GM19438 (cell line): ENCODE measurements around the gene RAB35.
"Not testable (repeated sequence)": the region's sequence is repeated elsewhere in the genome, so short reads cannot be mapped to it uniquely, and the experiment has no call there.

Experiments used
- ATAC-seq: cut with Tn5 transposase; IDR thresholded peaks from one replicate; pipeline ENCODE4 v1.9.1; 2021; ENCODE audit warnings: low read depth; ENCODE audit not compliant: unreplicated experiment

The RAB35 gene

DNA sequence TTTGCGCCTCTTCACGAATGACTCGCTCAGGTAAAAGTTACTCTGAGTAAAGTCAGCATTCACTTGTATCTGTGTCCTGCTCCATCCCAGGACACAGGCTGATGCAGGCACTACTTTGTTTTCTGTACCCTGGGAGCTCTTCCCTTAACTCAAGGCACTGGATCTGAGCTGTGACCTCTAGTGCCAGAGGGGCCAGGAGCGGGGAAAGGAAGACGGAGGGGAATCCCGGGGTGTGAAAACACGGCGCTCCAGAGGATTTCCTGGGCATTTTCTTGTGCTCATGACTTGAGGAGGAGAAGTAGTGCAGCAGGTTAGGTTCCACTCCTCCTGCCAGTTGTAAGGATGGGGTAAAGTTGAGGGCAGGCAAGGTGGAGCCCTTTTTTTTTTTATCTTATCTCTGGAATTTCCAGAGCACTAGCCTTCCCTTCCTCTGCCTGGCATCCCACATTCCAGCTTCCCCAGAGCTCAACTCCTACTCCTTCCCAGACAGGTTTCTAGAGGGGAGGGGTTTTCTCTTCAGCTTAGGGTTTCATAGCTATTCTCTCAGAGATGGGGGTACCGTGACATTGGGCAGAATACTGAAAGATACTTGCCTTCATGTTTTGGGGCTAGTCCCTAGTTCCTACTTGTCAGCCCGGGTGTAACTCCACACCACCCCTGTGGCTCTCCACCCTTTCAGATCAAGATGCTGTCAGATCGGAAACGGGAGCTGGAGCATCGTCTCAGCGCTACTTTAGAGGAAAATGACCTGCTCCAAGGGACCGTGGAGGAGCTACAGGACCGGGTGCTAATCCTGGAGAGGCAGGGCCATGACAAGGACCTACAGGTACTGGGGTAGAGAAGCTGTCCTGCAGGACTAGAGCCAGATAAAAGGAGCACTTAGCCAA, 52.3 kb downstream of the RAB35 start:
- no peak for ATAC-seq

DNA sequence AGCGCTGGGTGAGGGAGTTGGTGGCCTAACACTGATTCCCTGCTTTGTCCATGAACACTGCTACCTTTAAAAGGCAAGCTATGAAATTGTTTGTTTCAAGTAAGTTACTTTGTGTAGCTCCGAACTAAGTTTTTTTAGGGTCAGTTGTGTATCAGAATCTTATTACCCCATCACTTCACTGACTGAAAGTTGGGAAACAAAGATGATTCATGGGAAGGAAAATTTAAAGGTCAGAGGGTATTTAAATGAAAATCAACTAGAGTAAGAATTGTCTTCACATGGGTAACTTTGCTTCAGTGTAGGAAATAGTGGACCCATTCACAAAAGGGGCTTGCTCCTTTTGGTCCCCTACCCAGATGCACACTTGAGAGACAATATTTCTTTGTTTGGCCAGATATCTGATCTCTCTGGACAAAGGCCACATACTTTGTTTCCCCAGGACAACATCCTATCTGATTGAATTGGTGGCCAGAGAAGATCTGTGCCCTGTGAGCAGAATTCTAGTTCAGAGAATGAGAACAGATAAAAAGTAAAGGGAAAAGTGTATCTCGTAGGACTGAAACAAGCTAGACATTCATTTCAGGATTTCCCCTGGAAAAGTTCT, 53.5 kb downstream of the RAB35 start:
- ATAC-seq: no peak

DNA sequence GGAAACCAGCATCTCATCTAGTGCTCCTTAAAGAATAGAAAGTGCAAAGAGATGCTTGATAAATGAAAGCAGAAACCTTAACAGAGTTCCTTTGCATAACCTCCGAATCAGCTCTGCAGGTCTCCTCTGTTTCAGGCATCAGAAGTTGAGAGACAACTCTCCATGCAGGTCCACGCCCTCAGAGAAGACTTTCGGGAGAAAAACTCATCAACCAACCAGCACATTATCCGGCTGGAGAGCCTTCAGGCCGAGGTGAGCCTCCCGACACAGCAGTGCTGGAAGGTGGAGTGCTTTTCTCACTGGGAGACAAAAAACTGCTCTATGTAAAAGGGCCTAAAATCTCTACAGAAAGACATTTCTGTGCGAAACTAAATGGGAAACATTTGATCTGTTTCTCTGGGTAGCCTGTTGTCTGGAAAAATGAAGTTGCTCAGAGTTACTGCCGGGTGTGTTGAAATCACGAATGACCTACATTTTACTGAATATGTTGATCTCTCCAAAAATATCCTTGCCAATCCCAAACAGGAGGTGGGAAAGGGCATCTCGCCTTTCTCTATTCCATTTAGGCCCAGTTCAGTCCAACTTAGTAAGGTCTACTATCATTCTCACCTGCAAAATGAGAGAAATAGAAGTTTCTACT, 54.9 kb downstream of the RAB35 start:
- no peak for ATAC-seq

DNA sequence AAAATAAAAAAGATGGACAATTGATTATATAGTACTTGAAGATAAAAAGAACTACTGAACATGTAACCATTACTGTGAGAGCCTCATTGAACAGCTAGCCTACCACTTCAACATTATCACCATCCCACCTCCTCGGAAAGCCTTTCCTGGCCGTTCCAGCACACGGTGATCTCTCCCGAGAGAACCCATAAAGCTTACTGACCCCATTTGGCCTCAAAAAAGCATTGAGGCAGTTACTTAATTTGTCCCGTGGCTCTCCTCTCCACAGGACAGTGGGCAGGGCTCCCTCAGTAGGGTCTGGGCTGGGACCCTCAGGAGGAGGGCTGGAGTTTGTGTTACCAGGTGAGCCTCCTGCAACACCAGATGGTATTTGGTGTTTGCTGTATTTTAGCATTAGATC, 55.8 kb downstream of the RAB35 start:
- ATAC-seq: no peak

DNA sequence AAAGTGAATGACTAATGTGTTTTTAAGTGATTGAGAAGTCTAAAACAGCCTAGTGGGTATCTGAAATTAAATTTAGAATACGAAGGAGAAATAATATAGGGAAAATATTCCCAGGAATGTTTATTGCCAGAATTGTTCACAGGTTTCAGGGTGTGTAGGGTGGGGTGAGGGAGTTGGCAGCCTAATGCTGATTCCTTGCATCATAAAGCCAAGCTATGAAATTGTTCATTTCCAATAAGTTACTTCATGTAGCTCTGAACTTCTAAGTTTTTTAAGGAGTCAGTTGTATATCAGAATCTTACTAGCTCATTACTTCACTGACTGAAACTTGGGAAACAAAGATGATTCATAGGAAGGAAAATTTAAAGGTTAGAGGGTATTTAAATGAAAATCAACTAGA, 56.4 kb downstream of the RAB35 start:
- no peak for ATAC-seq

DNA sequence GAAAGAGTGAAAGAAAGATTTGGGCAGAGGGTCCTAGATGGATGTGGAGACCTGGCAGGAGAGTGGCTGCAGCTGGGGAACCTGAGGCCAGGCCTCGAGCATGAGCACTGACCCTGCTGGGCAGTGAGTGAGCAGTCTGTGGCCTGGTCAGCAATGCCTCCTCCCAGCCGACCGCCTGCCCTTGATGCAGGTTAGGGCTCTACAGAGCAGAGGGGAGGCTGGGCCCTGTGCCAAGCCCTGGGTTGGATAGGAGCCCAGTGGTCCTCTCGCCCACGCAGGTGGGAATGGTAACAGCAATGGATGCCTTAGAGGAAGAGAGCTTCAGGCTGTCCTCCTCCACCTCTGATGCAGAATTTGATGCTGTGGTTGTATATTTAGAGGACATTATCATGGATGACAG, 59.8 kb downstream of the RAB35 start:
- no peak for ATAC-seq

DNA sequence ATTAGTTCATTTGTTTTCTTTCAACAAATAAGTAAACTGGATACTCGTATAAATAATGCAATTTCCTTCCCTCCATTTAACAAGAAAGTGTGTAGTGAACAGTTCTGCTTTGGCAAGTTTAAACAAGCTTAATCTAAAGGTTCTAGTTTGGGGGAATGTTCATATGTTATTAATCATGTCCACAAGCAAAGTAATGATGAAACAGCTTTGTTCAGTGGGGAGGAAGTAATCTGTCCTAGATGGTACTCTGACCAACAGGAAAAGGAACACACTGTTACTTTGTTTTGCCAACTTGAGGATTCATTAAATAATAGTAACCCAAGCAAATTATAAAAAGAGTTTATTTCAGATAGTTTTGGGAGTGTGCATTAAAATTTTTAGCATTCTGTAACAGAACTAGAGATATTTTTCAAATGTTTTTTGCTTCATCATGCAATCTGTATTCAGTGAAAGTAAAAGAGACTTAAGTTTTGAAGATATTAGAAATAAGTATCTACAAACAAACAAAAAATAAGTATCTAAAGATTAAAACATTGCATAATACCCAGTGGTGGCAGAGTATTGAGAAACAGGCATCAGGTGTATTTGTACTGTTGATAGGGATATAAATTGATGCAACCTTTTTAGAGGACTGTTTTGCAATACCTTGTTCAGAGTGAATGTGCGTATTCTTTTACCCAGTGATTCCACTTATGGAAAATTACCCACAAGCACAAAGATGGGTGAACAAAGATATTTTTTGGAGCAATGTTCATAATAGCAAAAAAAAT, 61.1 kb downstream of the RAB35 start:
- ATAC-seq: no peak

DNA sequence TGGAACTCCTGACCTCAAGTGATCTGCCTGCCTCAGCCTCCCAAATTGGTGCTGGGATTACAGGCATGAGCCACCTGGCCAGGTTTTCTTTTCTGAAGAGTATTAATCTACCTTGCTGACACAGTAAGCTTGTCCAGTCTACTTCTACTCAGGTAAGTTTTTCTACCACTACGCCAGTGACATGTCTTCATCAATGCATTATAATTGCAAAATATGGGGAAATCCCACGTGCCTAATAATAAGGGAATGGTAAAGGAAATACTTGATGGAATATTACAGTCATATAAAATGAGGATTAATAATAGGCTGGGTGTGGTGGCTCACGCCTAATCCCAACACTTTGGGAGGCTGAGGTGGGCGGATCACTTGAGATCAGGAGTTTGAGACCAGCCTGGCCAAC, 62.3 kb downstream of the RAB35 start:
- no peak for ATAC-seq

DNA sequence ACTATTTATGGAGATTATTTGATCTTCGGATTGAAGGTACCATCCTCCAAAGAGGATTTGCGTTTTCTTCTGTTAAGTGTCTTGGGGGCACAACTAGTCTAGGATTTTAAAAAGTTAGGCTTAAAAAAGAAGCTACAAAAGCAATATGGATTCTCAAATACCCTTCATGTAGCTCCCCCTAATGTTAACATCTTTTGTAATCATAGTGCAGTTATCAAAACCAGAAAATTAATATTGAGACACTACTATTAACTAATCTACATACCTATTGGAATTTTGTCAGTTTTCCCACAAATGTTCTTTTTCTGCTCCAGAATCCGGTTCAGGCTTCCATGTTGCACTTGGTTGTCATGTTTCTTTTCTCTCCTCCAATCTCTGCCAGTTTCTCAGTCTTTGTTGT, 65.0 kb downstream of the RAB35 start:
- no peak for ATAC-seq

DNA sequence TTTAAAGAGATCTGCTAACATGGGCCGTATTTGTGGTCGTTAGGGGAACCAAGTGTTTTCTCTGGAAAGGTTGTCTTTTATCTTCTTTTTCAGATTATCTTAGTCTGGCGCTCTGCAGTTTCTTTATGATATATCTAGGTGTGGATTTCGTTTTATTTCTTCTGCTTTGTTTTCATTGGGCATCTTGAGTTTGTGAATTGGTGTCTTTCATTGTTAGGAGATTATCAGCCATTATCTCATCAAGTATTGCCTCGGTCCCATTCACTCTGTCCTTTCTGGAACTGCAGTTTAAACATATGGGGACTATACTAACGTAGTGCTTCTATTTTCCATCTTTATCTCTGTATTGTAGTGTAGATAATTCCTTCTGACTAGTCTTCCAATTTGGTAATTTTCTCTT, 67.1 kb downstream of the RAB35 start:
- ATAC-seq: no peak

DNA sequence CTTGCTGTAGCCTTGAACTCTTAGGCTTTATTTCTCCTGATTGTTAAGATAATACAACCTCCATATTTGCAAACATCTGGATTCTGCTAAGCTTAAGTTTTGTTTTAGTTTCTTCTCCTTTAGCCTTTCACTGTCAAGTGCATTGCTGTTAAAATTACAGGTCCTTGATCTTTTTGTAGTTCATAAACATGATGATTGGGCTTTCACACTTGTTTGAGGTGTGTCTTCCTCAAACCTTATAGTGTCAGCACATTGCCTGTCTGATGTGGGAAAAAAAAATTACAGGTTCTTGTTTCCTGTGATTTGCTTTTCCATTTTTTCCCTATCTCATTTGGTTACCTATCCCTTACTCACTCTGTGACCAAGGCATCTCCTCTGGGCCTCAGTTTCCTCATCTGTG, 68.3 kb downstream of the RAB35 start:
- ATAC-seq: no peak

DNA sequence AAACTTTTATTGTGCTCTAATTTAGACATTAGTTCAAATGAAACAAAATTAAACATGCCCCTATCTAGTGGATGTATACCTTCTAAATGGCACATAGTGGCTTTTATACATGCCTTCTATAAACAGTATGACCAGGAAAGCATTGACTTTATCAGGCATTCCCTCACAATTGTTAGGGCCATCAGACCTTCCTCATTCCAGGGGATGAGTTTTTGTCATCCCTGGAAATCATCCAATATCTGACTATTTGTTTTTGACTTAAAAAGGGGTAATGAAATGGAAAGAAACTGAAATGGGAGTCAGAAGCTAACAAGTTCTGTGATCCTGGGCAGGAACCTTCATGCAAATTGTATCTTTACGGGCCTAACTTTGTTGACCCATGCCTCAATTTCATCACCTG, 69.5 kb downstream of the RAB35 start:
- no peak for ATAC-seq

DNA sequence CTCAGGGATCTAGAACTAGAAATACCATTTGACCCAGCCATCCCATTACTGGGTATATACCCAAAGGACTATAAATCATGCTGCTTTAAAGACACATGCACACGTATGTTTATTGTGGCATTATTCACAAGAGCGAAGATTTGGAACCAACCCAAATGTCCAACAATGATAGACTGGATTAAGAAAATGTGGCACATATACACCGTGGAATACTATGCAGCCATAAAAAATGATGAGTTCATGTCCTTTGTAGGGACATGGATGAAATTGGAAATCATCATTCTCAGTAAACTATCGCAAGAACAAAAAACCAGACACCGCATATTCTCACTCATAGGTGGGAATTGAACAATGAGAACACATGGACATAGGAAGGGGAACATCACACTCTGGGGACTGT, 71.2 kb downstream of the RAB35 start:
- not testable (repeated sequence) for ATAC-seq
